NOMO-1 treated with dmso at 0.1 percent for 144 hours (cell line): ENCODE data around the gene GGA3.
A peak's percentile ranks its signal among the peaks of the same experiment; 100 is the strongest.

ENCODE experiments used
- DNase-seq: peaks from one replicate; lab custom pipeline; 2025; ENCODE audit not compliant: unreplicated experiment; lab: John Stamatoyannopoulos, UW

GGA3 gene

GRCh38 chr17:75246404-75246803, 15.0 kb downstream of the GGA3 start:
- no peak for DNase-seq

GRCh38 chr17:75245011-75245410, 16.4 kb downstream of the GGA3 start:
- no peak for DNase-seq

DNA sequence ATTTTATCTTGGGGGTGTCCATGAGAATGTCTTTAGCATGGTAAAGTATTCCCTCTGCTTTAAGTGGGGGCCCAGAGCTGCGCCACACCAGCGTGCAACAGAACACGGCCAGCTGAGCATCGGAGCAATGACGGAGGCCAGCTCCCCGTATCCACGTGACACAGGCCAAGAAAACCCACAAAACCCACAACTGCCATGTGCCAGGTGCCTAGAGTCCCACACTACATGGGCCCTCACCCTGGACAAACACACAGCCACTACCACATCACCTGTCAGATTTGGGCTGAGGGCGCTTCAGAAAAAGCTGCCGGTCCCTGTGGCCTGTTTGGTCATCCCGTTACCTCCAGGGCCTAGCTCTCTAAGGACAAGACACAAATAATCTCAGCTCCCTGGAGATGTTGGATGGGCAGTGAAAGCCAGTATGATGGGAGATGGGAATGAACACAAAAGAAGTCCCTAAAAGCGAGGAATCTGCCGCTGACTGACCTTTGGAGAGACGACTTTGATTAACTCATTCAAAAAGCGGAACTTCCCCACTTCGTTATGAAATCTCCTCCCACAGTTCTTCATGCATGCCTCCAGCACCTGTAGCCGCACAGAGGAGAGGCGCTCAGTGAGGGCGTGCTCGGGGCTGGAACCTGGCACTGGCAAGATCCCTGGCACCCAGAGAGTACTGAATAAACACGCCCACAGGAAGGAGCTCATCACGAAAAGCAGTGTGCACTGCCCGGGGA, 17.1 kb downstream of the GGA3 start:
- DNase-seq = peak; percentile 78

DNA sequence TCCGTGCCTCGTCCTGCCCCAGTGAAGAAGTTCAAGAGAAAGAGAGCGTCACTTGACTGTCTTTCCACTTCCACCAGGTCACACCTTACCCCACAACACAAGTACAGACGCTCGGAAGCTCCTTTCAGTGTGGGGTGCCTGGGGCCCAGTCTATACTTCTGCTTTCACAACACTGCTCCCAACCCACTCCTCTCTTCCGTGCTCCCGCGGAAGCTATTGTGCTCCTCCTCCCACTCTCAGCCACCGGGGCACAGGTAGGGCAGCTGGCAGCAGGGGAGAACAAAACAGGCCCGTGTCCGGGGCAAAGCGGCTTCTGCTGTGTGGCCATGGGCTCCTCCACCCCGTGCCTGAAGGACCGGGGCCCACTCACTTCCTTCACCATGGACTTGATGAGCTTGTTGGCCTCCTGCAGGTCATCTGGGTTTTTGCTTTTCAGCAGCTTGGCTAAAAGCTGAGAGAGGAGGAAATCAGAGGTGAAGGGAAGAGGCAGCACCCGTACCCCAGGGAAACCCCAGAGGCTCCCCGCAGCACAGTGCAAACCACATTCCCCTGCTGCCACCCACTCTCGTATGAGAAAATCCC, 18.9 kb downstream of the GGA3 start:
- DNase-seq = no peak

GRCh38 chr17:75241996-75242460, 19.4 kb downstream of the GGA3 start:
- DNase-seq = no peak

DNA sequence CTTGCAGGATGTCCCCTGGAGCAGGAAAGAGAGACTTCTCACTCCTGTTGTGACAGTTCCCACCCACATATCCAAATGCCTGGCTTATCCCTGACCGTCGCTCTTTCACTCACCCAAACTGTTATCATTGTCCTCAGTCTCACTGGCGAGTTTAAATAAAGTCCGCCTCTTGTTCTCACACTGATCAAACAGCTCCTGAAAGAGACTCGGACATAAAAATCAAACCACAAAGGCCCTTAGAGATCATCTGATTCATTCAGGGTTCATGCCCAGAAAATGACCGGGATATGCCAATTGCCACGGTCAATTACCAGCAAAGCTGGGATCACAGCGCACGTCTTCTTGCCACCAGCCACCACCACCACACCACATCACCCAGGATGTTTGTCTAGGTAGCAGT, 19.9 kb downstream of the GGA3 start:
- no peak for DNase-seq

DNA sequence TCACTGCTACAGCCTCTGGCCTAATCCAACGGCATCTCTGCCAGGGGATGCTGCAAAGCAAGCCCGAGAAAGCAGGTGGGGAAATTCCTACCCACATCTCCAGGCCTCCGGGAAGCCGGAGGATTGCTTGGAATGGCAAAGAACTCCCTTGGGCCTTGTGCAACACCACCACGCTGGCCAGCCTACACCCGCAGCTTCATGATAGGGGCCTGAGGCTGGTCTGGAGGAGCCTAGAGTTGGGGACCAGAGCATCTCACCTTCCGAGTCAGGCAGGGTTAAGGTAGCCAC, 20.3 kb downstream of the GGA3 start:
- DNase-seq = no peak

DNA sequence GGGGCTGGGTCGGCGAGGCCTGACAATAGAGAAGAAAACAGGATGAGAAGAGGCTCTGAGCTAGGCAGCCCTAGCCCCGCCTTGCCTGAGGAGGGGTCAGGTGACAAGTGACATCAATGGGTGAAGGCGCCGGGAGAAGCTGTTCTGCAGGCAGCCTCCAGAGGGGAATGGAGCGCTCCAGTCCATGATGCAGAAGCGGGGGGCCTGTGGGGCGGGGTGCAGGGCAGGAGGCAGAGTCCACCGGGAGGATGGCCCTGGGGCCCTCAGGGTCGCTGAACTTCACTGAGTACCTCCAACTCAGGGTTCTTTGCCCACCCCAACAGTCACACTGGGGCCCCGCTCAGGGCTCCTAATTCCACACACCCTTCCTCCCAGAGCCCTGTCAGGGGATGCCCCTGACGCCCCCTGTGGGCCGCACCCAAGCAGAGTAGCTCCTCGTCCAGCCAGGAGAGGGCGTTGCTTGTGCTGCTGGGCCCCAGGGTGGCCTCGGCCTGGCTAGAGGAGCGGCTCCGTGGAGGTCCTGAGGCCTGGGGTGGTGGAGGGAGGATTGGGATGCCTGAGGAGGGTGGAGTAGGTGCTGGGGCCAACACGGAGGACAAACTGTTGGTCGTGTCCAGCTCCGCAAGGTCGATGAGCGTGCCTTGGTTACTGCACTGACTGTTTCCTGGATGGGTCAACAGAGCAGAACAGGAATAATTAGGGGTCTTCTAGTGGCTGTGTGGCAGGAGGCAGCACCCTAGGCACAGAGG, 20.8 kb downstream of the GGA3 start:
- DNase-seq = no peak

- DNase-seq = no peak
Measured at GRCh38 chr17:75239778-75240393, 21.5 kb downstream of the GGA3 start.

GRCh38 chr17:75239214-75239613, 22.2 kb downstream of the GGA3 start:
- DNase-seq = no peak

DNA sequence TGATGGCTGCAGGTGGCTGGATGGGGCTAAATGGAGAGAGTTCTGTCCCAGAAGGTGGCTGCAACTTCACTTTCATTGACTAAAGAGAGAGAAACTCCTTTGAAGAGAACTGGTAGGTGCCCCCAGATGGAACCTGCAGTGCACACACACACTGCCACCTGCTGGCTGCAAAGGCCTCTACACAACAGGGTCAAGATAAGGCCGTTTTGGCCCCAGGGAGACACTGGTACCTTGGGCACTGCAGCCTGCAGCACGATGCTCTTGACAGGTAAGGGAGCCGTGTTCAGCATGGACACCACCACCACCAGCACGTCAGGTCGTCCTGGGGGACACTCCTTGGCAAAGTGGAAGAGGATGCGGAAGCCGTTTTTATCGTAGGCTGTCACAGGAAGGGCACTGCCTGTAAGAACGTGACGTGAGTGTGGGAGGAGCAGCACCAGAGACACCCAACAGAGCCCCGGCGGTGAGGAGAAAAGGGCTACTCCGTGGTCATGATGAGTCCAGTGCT, 22.7 kb downstream of the GGA3 start:
- DNase-seq = peak; percentile 56

DNA sequence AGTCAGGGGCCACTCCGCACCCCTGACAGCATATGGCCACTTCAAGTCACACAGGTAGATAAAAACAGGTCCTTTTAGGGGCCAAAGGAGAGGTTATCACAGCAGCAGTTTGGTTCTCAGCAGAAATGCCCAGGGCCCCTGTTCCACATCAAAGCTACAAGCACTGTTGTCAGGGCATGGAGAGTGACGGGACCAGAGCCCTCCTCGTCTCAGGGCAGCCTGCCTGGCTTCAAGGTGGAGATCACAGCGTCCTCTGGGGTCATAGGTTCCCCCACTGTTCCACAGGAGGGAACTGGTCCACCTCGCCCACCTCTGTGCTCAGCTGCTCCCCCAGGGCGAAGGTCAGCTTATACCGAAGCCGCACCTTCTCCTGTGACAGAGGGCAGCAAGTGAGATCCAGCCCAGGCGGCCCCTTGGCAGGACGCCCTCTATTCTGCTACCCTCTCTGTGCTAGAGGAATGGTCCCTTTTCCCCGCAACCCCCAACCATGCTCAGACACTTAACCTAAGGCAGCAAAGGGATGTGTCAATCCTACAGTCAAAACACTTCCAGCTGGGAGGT, 23.3 kb downstream of the GGA3 start:
- no peak for DNase-seq

- no peak for DNase-seq
Measured at GRCh38 chr17:75237100-75238014, 24.0 kb downstream of the GGA3 start.

DNA sequence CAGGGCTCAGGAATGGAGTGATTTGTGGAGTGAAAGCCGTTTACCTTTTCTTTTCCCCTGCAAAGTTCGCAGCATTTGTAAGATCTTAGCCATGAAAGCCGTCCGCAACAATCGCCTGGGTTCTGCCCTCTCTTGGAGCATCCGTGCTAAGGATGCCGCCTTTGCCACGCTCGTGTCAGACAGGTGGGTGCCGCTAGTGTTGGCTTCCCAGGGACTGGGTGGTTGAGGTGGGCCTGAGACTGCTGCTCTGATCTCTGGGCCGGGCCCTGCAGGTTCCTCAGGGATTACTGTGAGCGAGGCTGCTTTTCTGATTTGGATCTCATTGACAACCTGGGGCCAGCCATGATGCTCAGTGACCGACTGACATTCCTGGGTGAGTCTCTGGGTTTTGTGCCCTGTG, 28.6 kb downstream of the GGA3 start:
- DNase-seq = no peak

DNA sequence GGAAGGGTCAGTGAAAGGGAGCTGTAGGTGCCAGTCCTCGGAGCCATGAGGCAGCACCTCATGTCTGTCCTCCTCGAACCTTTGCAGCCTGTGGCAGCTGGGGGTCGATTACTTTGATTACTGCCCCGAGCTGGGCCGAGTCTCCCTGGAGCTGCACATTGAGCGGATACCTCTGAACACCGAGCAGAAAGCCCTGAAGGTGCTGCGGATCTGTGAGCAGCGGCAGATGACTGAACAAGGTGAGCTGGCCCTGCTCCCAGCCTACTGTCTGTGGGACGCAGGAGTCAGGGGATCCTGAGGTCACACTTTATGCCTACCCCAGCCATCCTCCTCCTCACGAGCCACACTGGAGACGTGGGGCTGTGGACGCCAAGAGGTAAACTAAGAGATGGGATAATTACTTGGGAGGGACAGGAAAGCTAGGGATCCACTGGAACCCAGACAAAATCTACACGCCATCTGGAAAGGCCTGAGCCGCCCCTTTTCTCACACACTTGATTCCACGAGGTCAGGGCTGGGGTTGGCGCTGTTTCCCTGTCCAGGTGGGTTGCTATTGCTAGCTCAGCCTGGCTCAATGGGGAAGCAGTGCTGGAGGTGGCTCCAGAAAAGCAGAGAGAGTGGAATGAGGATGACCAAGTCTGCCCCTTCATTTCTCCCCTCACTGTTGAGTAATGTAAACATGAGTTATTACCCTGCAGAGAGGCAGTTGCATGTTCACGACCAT, 29.5 kb downstream of the GGA3 start:
- no peak for DNase-seq

GRCh38 chr17:75231071-75231470, 30.3 kb downstream of the GGA3 start:
- DNase-seq = no peak

DNA sequence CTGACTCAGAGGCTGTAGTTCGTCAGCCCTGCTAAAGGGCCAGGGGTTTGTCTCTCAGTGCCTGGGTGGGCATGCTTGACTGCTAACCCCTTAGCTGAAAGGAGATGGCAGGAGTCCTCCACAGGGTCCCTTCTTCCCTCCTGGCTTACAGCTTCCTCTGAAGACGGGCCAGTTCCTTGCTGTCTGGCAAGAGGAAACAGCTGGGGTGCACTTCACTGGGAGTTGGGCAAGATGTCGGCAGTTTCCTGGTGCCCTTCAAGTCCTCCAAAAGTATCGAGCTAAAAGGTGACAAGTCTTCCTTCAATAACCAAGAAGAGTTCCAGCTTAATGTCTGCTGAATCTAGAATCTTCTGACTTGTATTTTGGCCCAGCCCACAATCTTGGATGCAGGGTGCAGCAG, 32.6 kb downstream of the GGA3 start:
- no peak for DNase-seq

GRCh38 chr17:75228305-75228704, 33.1 kb downstream of the GGA3 start:
- DNase-seq = peak; percentile 38

GRCh38 chr17:75227729-75228128, 33.7 kb downstream of the GGA3 start:
- no peak for DNase-seq

DNA sequence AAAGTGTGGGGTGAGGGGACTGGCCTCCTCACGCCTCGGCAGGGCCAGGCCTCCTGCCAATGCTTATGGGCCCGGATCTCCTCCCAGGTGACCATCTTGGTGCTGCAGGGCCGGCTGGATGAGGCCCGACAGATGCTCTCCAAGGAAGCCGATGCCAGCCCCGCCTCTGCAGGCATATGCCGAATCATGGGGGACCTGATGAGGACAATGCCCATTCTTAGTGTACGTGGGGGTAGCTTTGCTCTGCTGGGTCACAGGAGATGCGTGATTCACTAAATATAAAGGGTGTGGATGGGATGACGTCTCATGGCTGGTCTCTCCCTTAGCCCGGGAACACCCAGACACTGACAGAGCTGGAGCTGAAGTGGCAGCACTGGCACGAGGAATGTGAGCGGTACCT, 36.4 kb downstream of the GGA3 start:
- no peak for DNase-seq
